ENCODE measurements around the gene PAFAH2.

DNA sequence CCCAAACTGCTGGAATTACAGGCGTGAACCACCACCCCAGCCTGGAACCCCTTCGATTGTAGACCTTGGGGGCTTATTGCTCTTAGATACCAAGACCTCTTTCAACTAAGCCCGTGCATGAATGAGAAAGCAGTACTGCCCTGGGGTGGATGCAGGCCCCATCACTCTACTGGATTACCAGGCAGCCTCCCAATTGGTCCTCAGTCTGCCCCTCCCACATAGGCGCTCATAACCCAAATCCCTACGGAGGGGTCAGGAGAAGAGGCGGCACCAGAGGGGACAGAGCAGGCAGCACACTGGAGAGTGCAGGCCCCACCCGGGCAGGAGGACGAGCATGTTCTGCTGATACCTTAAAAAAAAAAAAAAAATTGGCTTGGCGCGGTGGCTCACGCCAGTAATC lies 79.2 kb downstream of the PAFAH2 start:
- TF ChIP-seq, protein P1, sequence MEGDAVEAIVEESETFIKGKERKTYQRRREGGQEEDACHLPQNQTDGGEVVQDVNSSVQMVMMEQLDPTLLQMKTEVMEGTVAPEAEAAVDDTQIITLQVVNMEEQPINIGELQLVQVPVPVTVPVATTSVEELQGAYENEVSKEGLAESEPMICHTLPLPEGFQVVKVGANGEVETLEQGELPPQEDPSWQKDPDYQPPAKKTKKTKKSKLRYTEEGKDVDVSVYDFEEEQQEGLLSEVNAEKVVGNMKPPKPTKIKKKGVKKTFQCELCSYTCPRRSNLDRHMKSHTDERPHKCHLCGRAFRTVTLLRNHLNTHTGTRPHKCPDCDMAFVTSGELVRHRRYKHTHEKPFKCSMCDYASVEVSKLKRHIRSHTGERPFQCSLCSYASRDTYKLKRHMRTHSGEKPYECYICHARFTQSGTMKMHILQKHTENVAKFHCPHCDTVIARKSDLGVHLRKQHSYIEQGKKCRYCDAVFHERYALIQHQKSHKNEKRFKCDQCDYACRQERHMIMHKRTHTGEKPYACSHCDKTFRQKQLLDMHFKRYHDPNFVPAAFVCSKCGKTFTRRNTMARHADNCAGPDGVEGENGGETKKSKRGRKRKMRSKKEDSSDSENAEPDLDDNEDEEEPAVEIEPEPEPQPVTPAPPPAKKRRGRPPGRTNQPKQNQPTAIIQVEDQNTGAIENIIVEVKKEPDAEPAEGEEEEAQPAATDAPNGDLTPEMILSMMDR (IDR thresholded peaks at IDR 0.05; ENCODE audit: insufficient read depth, low read length, poor library complexity, severe bottlenecking), result no peak
- TF ChIP-seq EZH2phosphoT487 (conservative IDR thresholded peaks at IDR 0.05; ENCODE audit: low read length), result no peak
